Hematopoietic multipotent progenitor cell treated with erythropoietin and hydrocortisone succinate and interleukin-3 and kit ligand, for 17 days (in vitro differentiated cells): ENCODE measurements around the gene CPA1.

Source experiments
- DNase-seq: peaks from one replicate; pipeline ENCODE4 v3.0.0-alpha.2; 2015; ENCODE audit warnings: low spot score

CPA1 gene

DNA sequence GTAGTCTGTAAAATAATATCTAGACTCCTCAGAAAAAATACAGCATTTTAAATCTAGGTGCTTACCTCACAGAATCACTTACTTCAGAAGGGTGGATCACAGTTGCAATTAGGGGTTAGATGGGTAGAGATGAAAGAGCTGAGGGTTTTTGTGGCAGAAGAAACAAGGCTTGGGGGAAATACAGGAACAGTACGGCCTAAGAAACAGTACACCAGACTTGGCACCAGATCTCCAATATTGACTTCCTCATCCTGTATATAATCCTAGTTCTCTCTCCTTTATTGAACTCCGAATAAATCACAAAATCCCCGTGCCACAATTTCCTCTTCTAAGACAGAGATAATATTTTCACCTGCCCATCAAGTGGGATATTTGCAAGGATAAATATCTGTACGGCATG, 46.3 kb downstream of the CPA1 start:
- DNase-seq = no peak

DNA sequence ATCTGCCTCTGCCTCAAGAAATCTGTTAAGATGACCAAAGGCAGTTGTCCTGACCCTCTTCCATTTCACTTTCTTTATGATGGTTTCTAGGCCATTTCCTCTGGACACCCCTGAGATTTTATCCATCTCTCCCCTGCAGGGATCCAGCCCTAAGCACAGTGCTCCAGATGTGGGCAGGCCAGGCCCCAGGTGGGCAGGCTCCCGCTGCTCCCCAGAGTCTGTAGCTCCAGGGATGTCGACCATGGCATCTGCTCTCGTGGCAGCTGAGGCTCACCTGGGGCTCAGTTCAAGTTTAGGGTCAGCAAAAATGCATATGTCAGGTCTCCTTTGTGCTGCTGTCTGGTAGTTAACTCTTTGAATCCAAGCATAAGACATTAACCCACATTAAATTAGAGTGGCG, 48.7 kb downstream of the CPA1 start:
- DNase-seq = no peak

- DNase-seq = no peak
These were observed 49.8 kb downstream of the CPA1 start for GRCh38 chr7:130430115-130430514.

GRCh38 chr7:130430841-130431666, 50.8 kb downstream of the CPA1 start:
- no peak for DNase-seq

DNA sequence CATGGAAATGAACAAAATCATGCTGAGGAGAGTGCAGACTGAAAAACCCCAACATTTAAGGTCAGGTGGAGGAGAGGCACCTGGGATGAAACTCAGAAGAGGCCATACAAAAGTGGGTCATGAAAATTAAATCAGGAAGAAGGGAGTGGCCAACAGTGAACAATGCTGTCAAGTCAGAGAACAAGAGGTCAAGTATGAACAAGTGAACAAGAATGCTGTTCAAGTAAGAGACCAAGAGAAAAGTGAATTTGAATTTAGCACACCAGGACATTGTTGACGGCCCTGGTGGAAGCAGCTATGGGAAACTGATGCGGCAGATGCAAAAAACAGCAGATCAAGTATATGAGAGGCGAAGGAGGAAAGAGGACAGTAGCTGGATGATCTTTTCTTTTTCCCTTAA, 52.6 kb downstream of the CPA1 start:
- no peak for DNase-seq

- DNase-seq = no peak
These were observed 53.0 kb downstream of the CPA1 start for GRCh38 chr7:130433301-130433700.

DNA sequence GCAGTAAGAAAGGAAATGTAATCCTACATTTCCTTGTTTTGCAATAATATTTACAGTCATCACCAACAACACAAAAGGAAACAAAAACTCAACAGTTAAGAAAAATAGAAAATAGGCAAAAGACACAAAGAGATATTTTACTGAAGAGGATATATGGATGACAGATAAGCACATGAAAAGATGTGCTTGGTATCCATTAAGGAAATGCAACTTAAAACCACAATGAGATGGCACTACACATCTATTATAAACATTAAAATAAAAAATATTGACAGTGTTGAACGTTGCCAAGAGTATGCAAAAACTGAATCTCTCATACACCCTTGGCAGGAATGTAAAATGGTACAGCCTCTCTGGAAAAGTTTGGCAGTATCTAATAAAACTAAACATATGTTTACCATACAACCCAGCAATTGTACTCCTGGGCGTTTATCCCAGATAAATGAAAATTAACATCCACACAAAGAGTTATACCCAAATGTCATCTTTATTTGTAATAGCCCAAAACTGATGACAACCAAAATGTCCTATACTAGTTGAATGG, 55.1 kb downstream of the CPA1 start:
- DNase-seq = no peak

DNA sequence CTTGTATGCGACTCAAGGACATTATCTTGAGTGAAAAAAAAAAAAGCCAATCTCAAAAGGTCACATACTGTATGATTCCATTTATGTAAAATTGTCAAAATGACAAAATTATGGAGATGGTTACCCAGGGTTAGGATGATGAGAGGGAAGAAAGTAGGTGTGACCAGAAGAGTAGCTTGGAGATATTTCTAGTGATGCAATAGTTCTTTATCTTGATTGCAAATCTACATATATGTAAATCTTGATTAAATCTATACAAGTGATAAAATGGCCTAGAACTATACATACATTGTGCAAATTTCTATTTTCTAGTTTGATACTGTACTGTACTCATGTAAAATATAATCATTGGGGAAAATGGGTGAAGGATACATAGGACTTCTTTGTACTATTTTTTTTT, 56.0 kb downstream of the CPA1 start:
- no peak for DNase-seq
